IMR-90 (cell line): ENCODE data around the gene CEBPG. TPM values are rescaled to one million over a fixed set of nuclear protein-coding genes. Genes with fewer than 3 reads are reported as not detected.

Experiments
- ATAC-seq: fragments of 200-7000 bp; cut with Tn5 transposase; 2 replicates; pipeline ENCODE4 v1.9.1; 2020; ENCODE audit warnings: low read depth, mild to moderate bottlenecking, moderate library complexity
- BruUV-seq: library from RNA; stranded (reverse); fragments of 400-500 nt; replicated peaks from 2 replicates; lab custom pipeline; 2021; lab: Mats Ljungman, UMichigan
- CTCF ChIA-PET: fragments of 300-600 bp; formaldehyde crosslinking; extraction: SDS; loops from one replicate; lab custom pipeline; 2021; ENCODE audit warnings: antibody characterized with exemption; lab: Yijun Ruan, JAX
- POLR2A ChIA-PET: fragments of 300-600 bp; sonication (Branson Sonifier 250); formaldehyde crosslinking; loops from one replicate; lab custom pipeline; 2022; ENCODE audit warnings: antibody characterized with exemption; ENCODE audit not compliant: unreplicated experiment; lab: Charles Lee
- DNase-seq: peaks from one replicate; pipeline ENCODE4 v3.0.0; 2013
- H2AFZ ChIP-seq: replicated peaks from 2 replicates; pipeline ENCODE3; 2013; ENCODE audit warnings: low read length, mild to moderate bottlenecking; ENCODE audit not compliant: poor library complexity
- H2AK5ac ChIP-seq: 2 replicates; pipeline ENCODE4 v1.6.1; 2013; ENCODE audit warnings: low read depth, low read length, inconsistent platforms
- H2AK9ac ChIP-seq: replicated peaks from 2 replicates; pipeline ENCODE3; 2013; ENCODE audit warnings: mild to moderate bottlenecking, low read depth, low read length, moderate library complexity; ENCODE audit not compliant: poor library complexity
- H2BK120ac ChIP-seq: 2 replicates; pipeline ENCODE4 v1.6.1; 2013; ENCODE audit warnings: low read depth, low read length, inconsistent platforms
- H2BK15ac ChIP-seq: 3 replicates; pipeline ENCODE4 v1.6.1; 2013; ENCODE audit warnings: low read depth, low read length, inconsistent platforms
- H2BK20ac ChIP-seq: 2 replicates; pipeline ENCODE4 v1.6.1; 2013; ENCODE audit warnings: low read depth, mild to moderate bottlenecking, inconsistent platforms, low read length, moderate library complexity
- H2BK5ac ChIP-seq: 2 replicates; pipeline ENCODE4 v1.6.1; 2013; ENCODE audit warnings: mild to moderate bottlenecking, low read depth, low read length, inconsistent platforms; ENCODE audit not compliant: poor library complexity, severe bottlenecking
- H3K14ac ChIP-seq: replicated peaks from 2 replicates; pipeline ENCODE4 v1.6.1; 2013; ENCODE audit warnings: low read depth, low read length, inconsistent platforms
- H3K18ac ChIP-seq: 2 replicates; pipeline ENCODE4 v1.6.1; 2013; ENCODE audit warnings: low read depth, low read length, control low read depth
- H3K23ac ChIP-seq: 2 replicates; pipeline ENCODE4 v1.6.1; 2013; ENCODE audit warnings: low read depth, low read length, inconsistent platforms
- H3K27ac ChIP-seq: 2 replicates; pipeline ENCODE4 v1.5.1; 2013; ENCODE audit warnings: mild to moderate bottlenecking, control low read depth, low read length; ENCODE audit not compliant: insufficient read depth
- H3K27me3 ChIP-seq: 2 replicates; pipeline ENCODE4 v1.6.1; 2013; ENCODE audit warnings: low read length; ENCODE audit not compliant: control insufficient read depth, insufficient read depth
- H3K36me3 ChIP-seq: 2 replicates; pipeline ENCODE4 v1.6.1; 2013; ENCODE audit warnings: low read length, mixed read lengths; ENCODE audit not compliant: control insufficient read depth, insufficient read depth
- H3K4ac ChIP-seq: 2 replicates; pipeline ENCODE4 v1.6.1; 2013; ENCODE audit warnings: low read depth, low read length, inconsistent platforms
- H3K4me1 ChIP-seq: 2 replicates; pipeline ENCODE4 v1.6.1; 2013; ENCODE audit warnings: low read length, mixed read lengths; ENCODE audit not compliant: control insufficient read depth, insufficient read depth
- H3K4me2 ChIP-seq: 2 replicates; pipeline ENCODE4 v1.6.1; 2013; ENCODE audit warnings: low read depth, mild to moderate bottlenecking, control low read depth, low read length, moderate library complexity
- H3K4me3 ChIP-seq: 2 replicates; pipeline ENCODE4 v1.5.1; 2013; ENCODE audit warnings: low read depth, mild to moderate bottlenecking, control low read depth, low read length, moderate library complexity; ENCODE audit not compliant: insufficient read depth
- H3K56ac ChIP-seq: 2 replicates; pipeline ENCODE4 v1.6.1; 2013; ENCODE audit warnings: low read length, inconsistent platforms; ENCODE audit not compliant: insufficient read depth; ENCODE audit errors: extremely low read depth
- H3K79me1 ChIP-seq, 2 experiments: 2 replicates each; pipeline ENCODE4 v1.6.1; 2013; ENCODE audit warnings: low read length in 2 of 2, inconsistent platforms in 1 of 2, low read depth in 1 of 2
- H3K9ac ChIP-seq: 2 replicates; pipeline ENCODE4 v1.6.1; 2013; ENCODE audit warnings: low read depth, low read length, control low read depth
- H3K9me1 ChIP-seq: 2 replicates; pipeline ENCODE4 v1.6.1; 2013; ENCODE audit warnings: low read length, inconsistent platforms; ENCODE audit not compliant: insufficient read depth
- H3K9me3 ChIP-seq: 2 replicates; pipeline ENCODE4 v1.6.1; 2013; ENCODE audit warnings: low read length; ENCODE audit not compliant: control insufficient read depth, insufficient read depth
- H4K20me1 ChIP-seq: 2 replicates; pipeline ENCODE4 v1.6.1; 2013; ENCODE audit warnings: low read length, inconsistent platforms; ENCODE audit not compliant: insufficient read depth
- H4K5ac ChIP-seq: 2 replicates; pipeline ENCODE4 v1.6.1; 2013; ENCODE audit warnings: mild to moderate bottlenecking, low read depth, low read length, control low read depth
- H4K8ac ChIP-seq, 2 experiments: 2 replicates each; pipeline ENCODE4 v1.6.1; 2013; ENCODE audit warnings: low read depth in 2 of 2, low read length in 2 of 2, control low read depth in 1 of 2, inconsistent platforms in 1 of 2
- H4K91ac ChIP-seq: 2 replicates; pipeline ENCODE4 v1.6.1; 2013; ENCODE audit warnings: low read depth, low read length, inconsistent platforms; ENCODE audit not compliant: insufficient read depth
- CTCF ChIP-seq: conservative IDR thresholded peaks from 2 replicates; pipeline ENCODE4 v1.5.1; 2012; ENCODE audit warnings: mild to moderate bottlenecking, low read depth, low read length, improper control_type of control experiment
- MAFK ChIP-seq: IDR thresholded peaks from 2 replicates; pipeline ENCODE4 v1.6.1; 2012; ENCODE audit warnings: low read depth, low read length, improper control_type of control experiment
- RCOR1 ChIP-seq: IDR thresholded peaks from 2 replicates; pipeline ENCODE4 v1.6.1; 2012; ENCODE audit warnings: mild to moderate bottlenecking, low read length, improper control_type of control experiment; ENCODE audit not compliant: insufficient replicate concordance
- WGBS, 2 experiments: methylation state at CpG; one replicate each; pipeline versions ENCODE4 v1.1.5 to v1.1.7; 2013; ENCODE audit warnings: missing lambda C conversion rate in 2 of 2; ENCODE audit not compliant: insufficient read length in 1 of 2; ENCODE audit errors: extremely low coverage in 2 of 2; 5-methylcytosine and 5-hydroxymethylcytosine counted together
- dilution Hi-C: fragments of 300-500 bp; cut with HindIII; formaldehyde crosslinking; loops from one replicate; pipeline ENCODE4 v1.14.3; 2018; ENCODE audit warnings: low sequenced_read_pairs; ENCODE audit not compliant: unreplicated experiment
- in situ Hi-C: fragments of 300-500 bp; cut with MboI; formaldehyde crosslinking; loops from 3 replicates; pipeline ENCODE4 v1.14.3; 2019; ENCODE audit warnings: low sequenced_read_pairs, inconsistent platforms, mixed read lengths
- intact Hi-C: fragments of 100-400 bp; cut with micrococcal nuclease; formaldehyde crosslinking; loops from 2 replicates; pipeline ENCODE4 v1.10.0; 2022
- polyA plus RNA-seq, 3 experiments: library from polyadenylated mRNA; depleted of rRNA; stranded (reverse); fragments of >200 nt; gene quantifications; 2 replicates each; pipeline ENCODE4 v1.2.3, GENCODE V29; 2012; ENCODE audit warnings: low replicate concordance in 1 of 3
- total RNA-seq: library from RNA; depleted of rRNA; stranded (reverse); fragments of >200 nt; gene quantifications from 2 replicates; pipeline ENCODE4 v1.2.3, GENCODE V29; 2012

The CEBPG gene
- total and polyA plus RNA-seq, 2 of the 4 experiments (the other 2 are of a cell fraction), result 9.2 to 14.3 TPM

GRCh38 chr19:33382006-33382405 is 8.5 kb downstream of the CEBPG start:
- Histone ChIP-seq H3K36me3 (peaks cover 20% of the 10 kb centered on the region), H4K8ac (no peak overlapping the region), H3K9ac (no peak overlapping the region), H3K27me3 (no peaks in the 10 kb centered on the region), H3K14ac (no peak overlapping the region), H3K27ac (no peak overlapping the region), H3K56ac (no peak overlapping the region), H4K91ac (no peak overlapping the region), H3K4me1 (peaks cover under 1% of the 10 kb centered on the region), H2AK5ac (no peak overlapping the region), H3K9me1 (peaks cover 26% of the 10 kb centered on the region), H2BK120ac (no peak overlapping the region), H3K79me1 (peaks cover 28 to 79% of the 10 kb centered on the region in 2 experiments), H4K5ac (no peak overlapping the region), H3K9me3 (no peaks in the 10 kb centered on the region), H3K18ac (no peak overlapping the region), H2AK9ac (no peak overlapping the region), H2AFZ (no peak overlapping the region), H2BK15ac (no peak overlapping the region), H3K4me2 (no peak overlapping the region), H3K4ac (no peak overlapping the region), H4K20me1 (peaks cover 98% of the 10 kb centered on the region), H2BK20ac (no peak overlapping the region), H3K4me3 (no peak overlapping the region), H3K23ac (no peak overlapping the region), H2BK5ac (no peak overlapping the region)
- DNase-seq, result no peak
- no peak for ATAC-seq
- intact Hi-C loops, result no loop called here
- ChIA-PET CTCF (no interaction called here), POLR2A (interaction anchor here (0.6 kb wide), 2 partner anchors 235 to 411 kb away, joined by 5 to 12 read pairs; no protein-coding TSS in a partner anchor)
- TF ChIP-seq RCOR1 (no peak), CTCF (no peak), MAFK (no peak)
- WGBS, 2 experiments, result no CpG with 5 or more reads among the region's 4 CpGs
- dilution Hi-C loops, result no loop called here
- BruUV-seq, result no TSS peak
- in situ Hi-C loops, result no loop called here
